GM12801 (cell line): ENCODE results near the gene KRTAP27-1.

Experiments used
- CTCF ChIP-seq: IDR thresholded peaks from one replicate; pipeline ENCODE4 v1.5.1; 2011; ENCODE audit warnings: control low read depth; ENCODE audit not compliant: insufficient read length; ENCODE audit errors: extremely low read depth

KRTAP27-1 gene

GRCh38 chr21:30332681-30333080, 4.8 kb downstream of the KRTAP27-1 start:
- TF ChIP-seq CTCF: no peak

GRCh38 chr21:30329203-30329875, 8.2 kb downstream of the KRTAP27-1 start:
- no peak for TF ChIP-seq CTCF

- no peak for TF ChIP-seq CTCF
These were observed 11.1 kb downstream of the KRTAP27-1 start for GRCh38 chr21:30326390-30326789.

GRCh38 chr21:30320215-30320614, 17.3 kb downstream of the KRTAP27-1 start, which contains the start of gene KRTAP26-1:
Gene KRTAP26-1, minus strand, starts transcription at chr21:30320315. Its CDS starts 280 bp downstream, at chr21:30320035.
- TF ChIP-seq CTCF: no peak

GRCh38 chr21:30315701-30316100, 21.8 kb downstream of the KRTAP27-1 start:
- no peak for TF ChIP-seq CTCF

- no peak for TF ChIP-seq CTCF
These were observed 30.6 kb downstream of the KRTAP27-1 start for GRCh38 chr21:30306884-30307283.

GRCh38 chr21:30305136-30305535, 32.4 kb downstream of the KRTAP27-1 start:
- TF ChIP-seq CTCF: no peak
